ENCODE results near the gene MAN2A1. TPM values are rescaled to one million over a fixed set of nuclear protein-coding genes. Genes with fewer than 3 reads are reported as not detected.
A peak's percentile ranks its signal among the peaks of the same experiment; 100 is the strongest.

Gene MAN2A1
- total RNA-seq, 6 experiments from 2014 or later = 48.1 to 68.8 (median 61.9) TPM

GRCh38 chr5:109805883-109806282, 116.2 kb downstream of the MAN2A1 start:
- H3K27ac ChIP-seq = peak overlapping the region; percentile 62 to 78 (median 78)
- H3K36me3 ChIP-seq = no peaks in the 10 kb centered on the region
- 15% methylated on average over 2 of the region's 3 CpGs for WGBS (ENCODE audit: insufficient coverage, low coverage, low lambda C conversion rate, missing lambda C conversion rate)
- TF ChIP-seq, protein P1, sequence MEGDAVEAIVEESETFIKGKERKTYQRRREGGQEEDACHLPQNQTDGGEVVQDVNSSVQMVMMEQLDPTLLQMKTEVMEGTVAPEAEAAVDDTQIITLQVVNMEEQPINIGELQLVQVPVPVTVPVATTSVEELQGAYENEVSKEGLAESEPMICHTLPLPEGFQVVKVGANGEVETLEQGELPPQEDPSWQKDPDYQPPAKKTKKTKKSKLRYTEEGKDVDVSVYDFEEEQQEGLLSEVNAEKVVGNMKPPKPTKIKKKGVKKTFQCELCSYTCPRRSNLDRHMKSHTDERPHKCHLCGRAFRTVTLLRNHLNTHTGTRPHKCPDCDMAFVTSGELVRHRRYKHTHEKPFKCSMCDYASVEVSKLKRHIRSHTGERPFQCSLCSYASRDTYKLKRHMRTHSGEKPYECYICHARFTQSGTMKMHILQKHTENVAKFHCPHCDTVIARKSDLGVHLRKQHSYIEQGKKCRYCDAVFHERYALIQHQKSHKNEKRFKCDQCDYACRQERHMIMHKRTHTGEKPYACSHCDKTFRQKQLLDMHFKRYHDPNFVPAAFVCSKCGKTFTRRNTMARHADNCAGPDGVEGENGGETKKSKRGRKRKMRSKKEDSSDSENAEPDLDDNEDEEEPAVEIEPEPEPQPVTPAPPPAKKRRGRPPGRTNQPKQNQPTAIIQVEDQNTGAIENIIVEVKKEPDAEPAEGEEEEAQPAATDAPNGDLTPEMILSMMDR (IDR thresholded peaks at IDR 0.05) = no peak
- TF ChIP-seq POLR2A (IDR thresholded peaks at IDR 0.05) = no peak
- H3K4me3 ChIP-seq = no peak overlapping the region
- ATAC-seq (peak; percentile 69 to 91 (median 75)), DNase-seq (peak; percentile 30 to 64 (median 64))
- no peaks in the 10 kb centered on the region for H3K27me3 ChIP-seq
- no peaks in the 10 kb centered on the region for H3K9me3 ChIP-seq
- peaks cover 0 to 33% (median 8%) of the 10 kb centered on the region in 4 donors for H3K4me1 ChIP-seq
- intact Hi-C loops (cut with DNase I) = no loop called here

DNA sequence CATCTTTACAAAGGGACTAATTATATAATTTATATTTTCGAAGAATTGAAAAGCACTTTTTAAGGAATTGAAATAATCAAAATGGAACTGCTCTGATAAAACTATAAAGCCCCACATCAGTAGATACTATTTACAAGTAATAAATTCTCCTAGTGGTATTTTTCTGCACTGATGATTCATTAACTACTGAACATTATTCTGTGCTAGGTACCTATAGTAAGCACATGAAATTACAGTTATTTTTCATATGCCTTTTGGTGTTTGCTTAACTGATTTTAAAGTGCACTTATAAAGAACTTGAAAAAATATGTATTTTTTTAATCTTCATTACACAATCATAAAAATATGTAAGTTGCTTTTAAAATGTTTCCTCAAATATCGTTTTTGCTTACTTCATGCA, 123.0 kb downstream of the MAN2A1 start:
- TF ChIP-seq, protein P1 (IDR thresholded peaks at IDR 0.05) = no peak
- TF ChIP-seq POLR2A (IDR thresholded peaks at IDR 0.05) = no peak

GRCh38 chr5:109816732-109817131, 127.0 kb downstream of the MAN2A1 start:
- H3K27ac ChIP-seq = peak overlapping the region; percentile 4 to 54 (median 7)
- DNase-seq (no peak), ATAC-seq (peak; percentile 75 to 91 (median 88))
- peaks cover 0 to 11% (median 2%) of the 10 kb centered on the region in 4 donors for H3K4me1 ChIP-seq
- TF ChIP-seq, protein P1 (IDR thresholded peaks at IDR 0.05) = no peak
- no peak for TF ChIP-seq POLR2A (IDR thresholded peaks at IDR 0.05)
- no peaks in the 10 kb centered on the region for H3K27me3 ChIP-seq
- peaks cover 0 to 19% (median 3%) of the 10 kb centered on the region in 4 donors for H3K36me3 ChIP-seq
- intact Hi-C loops (cut with DNase I) = no loop called here
- no peaks in the 10 kb centered on the region for H3K9me3 ChIP-seq
- WGBS (ENCODE audit: insufficient coverage, low coverage, low lambda C conversion rate, missing lambda C conversion rate) = 75% methylated on average over 1 of the region's 1 CpG
- no peak overlapping the region for H3K4me3 ChIP-seq

More for the DNA sequence above, 123.0 kb downstream of the MAN2A1 start:
- Histone ChIP-seq H3K27ac (no peak overlapping the region), H3K4me1 (peaks cover 0 to 11% (median 2%) of the 10 kb centered on the region in 4 donors), H3K4me3 (no peak overlapping the region), H3K27me3 (no peaks in the 10 kb centered on the region), H3K36me3 (peaks cover 0 to 4% (median 0%) of the 10 kb centered on the region in 4 donors), H3K9me3 (no peaks in the 10 kb centered on the region)
- WGBS (ENCODE audit: insufficient coverage, low coverage, low lambda C conversion rate, missing lambda C conversion rate) = 100% methylated on average over 2 of the region's 2 CpGs
- intact Hi-C loops (cut with DNase I) = no loop called here
- ATAC-seq (no peak), DNase-seq (no peak)

DNA sequence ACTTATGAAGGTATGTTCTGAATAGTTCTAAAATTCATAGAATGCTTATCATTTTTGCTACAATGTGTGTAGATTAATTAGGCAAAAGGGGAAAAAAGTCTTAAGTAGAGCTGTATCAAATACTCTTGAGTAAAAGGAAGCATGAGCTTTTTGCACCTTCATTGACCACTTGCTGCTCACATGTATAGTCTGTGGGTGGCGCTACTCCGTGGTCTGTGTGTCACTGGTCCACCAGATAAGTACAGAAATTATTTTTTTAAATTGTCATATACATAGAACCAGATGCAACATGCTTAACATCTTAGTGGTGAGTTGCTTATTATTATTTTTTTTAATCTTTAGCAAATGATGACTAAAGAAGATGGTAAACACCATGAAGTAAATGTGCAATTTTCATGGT, 130.2 kb downstream of the MAN2A1 start:
- H3K27ac ChIP-seq = no peak overlapping the region
- WGBS (ENCODE audit: insufficient coverage, low coverage, low lambda C conversion rate, missing lambda C conversion rate) = 96% methylated on average over 2 of the region's 2 CpGs
- H3K27me3 ChIP-seq = no peaks in the 10 kb centered on the region
- ATAC-seq (no peak), DNase-seq (no peak)
- peaks cover 0 to 11% (median 2%) of the 10 kb centered on the region in 4 donors for H3K4me1 ChIP-seq
- TF ChIP-seq POLR2A (IDR thresholded peaks at IDR 0.05) = no peak
- TF ChIP-seq, protein P1 (IDR thresholded peaks at IDR 0.05) = no peak
- no peaks in the 10 kb centered on the region for H3K9me3 ChIP-seq
- peaks cover 0 to 28% (median 8%) of the 10 kb centered on the region in 4 donors for H3K36me3 ChIP-seq
- no peak overlapping the region for H3K4me3 ChIP-seq
- intact Hi-C loops (cut with DNase I) = no loop called here

Measured in right lobe of liver (tissue), 6 donors.